ENCODE measurements around the gene RAI1.

RAI1 gene

DNA sequence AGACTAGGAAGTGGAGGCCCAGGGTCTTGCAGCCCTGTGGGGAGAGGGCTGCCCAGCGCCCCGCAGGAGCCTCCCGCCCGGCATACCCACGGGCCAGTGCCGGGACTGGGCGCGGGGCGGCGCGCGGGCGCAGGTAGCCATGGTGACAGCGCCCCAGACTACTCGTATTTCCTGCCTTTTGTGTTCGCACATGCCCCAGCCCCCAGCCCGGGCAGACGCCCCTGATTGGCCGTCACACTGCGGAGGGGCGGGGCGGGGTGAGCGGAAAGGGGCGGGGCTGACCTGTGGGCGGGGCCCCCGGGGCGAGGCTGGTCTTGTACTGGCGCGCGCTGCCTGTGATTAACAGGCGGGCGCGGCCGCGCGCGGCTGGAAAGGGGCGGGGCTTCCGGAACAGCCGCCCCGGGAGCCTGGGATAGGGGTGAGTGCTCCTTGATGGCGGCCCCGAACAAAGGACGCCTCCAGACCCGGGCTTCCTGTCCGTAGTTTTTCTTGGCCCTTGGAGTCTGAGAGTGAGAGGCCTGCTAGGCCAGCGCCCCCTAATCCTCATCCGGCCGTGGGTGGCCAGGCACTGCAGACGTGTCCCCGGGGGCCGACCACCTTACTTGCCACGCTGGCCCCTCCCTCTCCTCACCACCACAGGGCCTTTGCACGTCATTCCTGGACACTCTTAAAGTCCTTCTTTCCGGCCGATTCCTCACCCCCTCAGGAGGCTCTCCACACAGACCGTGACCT, 71.0 kb downstream of the RAI1 start:
- peak; percentile 95 to 96 for ATAC-seq

DNA sequence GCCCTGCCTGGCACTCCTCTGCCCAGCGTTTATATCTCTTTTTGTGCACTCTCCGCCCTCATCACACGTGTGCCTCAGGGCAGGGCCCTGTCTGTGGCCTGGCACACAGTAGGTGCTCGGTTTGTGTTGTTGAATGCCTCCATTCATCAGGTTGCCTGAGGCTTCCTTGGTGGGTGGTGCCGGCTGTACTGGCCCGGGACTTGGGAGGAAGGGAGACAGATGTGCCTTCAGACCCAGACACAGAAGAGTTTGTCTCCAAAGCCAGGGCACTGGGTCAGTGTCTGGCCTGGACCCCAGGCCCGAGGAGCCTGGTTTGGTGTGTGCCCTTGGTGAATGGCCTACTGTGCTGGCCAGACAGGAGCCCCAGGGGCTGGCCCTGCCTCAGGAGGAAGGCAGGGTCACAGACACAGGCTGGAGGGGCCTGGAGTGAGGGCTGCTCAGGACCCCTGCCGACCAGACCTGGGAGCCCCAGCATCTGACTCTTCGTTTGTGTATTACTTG, 71.6 kb downstream of the RAI1 start:
- ATAC-seq = no peak

- ATAC-seq = no peak
Observed at GRCh38 chr17:17754719-17755686, 73.7 kb downstream of the RAI1 start.

GRCh38 chr17:17755715-17756114, 74.5 kb downstream of the RAI1 start:
- no peak for ATAC-seq

DNA sequence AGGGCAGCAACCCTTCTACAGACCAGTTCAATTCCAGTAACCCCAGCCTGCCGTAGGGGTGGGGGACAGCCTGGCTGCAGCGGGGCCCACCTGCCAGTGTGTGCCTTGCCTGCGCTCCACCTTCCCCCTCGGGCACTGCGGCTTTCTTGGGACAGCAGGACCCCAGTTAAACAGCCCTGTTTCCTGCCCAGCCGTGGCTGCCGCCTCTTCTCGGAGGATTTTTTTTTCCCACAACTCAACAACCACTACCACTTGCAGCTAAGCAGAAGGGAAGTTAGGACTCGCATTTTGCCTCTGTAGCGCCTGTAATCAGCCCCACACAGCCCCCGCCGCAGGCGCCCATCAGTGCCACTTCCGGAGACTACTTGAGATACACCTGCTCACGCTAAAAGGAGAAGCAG, 76.1 kb downstream of the RAI1 start:
- peak; percentile 33 to 61 for ATAC-seq

DNA sequence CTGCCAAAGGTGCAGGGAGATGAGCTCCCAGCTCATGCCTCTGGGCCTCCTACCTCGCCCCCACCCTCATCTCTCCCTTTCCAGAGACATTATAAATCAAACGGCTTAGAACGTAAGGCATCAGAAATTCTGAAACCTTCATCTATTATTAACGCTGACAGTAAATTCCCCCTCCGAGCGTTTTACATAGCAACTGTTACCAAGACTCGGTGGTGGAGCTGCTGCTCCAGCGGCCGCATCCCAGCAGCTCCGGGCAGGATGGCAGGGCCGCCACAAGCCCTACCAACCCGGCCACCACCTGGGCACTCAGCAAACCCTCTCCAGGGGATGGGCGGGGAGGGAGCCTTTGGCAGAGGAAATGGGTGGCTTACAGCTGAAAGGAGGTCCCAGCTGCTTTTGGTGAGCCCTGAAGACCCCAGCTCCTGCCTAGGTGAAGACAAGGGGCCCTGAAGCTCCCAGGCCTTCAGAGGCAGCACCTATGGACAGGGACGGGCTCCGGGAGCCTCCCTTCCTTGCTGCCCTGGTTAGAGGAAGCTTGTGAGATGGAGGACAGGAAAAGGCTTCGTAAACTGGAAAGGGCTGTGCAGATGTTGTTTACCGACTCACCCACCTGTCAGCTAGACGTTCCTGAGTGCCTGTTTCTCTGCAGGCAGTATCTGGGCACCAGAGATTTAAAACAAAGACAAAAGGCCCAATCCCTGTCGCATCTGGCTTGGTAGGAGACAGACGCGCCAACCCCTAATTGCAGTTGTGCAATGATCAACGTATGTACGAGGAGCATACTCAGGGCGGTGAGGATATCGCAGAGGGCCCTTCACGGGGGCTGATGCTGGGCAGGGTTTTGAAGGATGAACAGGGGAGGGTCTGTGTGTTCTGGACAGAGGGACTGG, 76.9 kb downstream of the RAI1 start:
- no peak for ATAC-seq

DNA sequence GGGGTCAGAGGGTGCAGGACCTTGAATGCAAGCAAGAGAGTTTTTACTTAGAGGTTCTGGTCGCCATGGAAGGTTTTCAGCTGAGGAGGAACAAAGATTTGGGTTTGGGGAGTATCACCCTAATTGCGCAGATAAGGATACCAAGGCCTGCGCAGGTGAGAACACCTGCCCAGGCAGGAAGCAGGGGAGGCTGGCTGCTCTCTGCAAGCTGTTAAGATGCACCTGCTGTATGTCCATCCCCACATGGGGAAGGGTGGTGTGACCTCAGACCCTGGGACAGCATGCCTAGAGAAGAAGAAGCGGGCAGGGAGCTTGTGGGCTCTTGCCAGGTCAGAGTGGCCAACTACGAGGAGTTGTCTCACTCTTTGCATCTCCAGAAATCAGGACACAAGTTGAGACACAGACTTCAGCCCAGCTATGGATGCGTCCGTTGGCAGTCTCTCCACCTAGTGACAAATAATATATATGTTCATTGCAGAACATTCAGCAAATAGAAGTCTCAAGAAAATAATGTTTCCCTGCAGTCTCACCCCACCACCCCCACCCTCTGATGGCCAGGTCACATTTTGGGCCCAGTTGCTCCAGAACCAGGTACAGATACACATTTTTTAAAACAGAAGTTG, 77.8 kb downstream of the RAI1 start:
- ATAC-seq = no peak

DNA sequence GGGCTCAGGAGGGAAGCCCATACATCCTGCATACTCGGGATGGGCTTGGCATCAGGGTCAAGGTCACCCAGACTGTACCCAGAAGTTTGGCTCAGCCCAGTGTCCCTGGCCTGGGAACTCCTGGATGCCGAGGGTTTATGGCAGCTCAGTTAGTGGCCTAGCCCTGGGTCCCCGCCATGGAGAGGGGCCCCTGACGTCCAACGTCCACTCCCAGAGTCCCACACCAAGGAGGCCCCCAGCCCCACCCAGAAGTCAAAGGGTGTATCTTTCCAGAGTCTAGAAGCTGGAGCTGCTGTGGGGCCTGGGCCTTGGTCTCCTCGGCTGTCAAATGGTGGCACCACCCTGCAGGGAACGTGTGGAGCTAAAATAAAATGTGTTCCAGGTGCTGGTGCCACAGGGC, 79.1 kb downstream of the RAI1 start:
- no peak for ATAC-seq

DNA sequence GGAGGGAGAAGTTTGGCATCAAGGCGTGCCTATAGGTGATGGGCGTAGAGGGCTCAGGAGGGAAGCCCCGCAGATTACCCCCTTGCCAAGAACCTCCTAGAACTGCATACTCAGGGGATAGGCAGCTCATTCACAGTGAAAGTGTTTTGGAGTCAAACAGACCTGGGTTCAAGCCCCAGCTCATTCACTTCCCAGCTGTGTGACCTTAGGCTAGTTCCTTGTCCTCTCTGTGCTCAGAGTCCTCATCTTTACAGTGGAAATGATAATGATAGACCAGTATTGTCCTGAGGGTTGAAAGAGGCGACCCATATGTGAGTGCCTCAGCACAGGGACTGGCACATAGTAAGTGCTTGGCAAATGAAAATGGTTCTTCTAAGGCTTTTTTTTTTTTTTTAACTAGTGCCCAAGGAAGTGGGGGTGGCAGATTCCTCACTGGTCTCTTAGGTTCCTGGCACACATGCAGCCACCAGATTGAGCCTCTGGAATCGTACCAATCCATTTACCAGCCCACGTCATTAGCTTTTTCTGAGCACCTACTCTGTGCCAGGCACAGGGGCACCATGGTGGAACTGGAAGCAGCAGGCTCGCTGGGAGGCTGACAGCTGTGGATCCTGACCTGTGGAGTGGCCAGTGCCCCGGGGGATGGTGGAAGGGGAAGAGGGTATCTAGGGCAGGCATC, 79.8 kb downstream of the RAI1 start:
- ATAC-seq = no peak

- ATAC-seq = no peak
Observed at GRCh38 chr17:17761894-17762743, 80.9 kb downstream of the RAI1 start.

DNA sequence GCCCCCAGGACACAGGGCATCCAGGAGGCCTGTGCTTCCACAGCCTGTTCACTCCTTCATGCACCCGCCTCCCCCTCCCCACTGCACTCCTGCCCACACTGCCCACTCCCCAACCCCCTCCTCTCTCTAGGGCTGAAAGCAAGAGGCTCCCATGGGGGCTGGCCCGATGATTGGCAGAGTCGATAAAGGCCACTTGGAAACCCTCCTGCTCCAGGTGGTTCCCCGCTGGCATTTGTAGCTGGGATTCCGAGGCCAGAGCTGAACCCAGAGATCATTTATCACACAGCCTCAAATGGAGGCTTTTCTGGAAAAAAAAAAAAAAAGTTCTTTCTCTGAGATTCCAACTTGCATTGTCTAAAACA, 81.5 kb downstream of the RAI1 start:
- no peak for ATAC-seq

- ATAC-seq = no peak
Observed at GRCh38 chr17:17763136-17763535, 81.9 kb downstream of the RAI1 start.

DNA sequence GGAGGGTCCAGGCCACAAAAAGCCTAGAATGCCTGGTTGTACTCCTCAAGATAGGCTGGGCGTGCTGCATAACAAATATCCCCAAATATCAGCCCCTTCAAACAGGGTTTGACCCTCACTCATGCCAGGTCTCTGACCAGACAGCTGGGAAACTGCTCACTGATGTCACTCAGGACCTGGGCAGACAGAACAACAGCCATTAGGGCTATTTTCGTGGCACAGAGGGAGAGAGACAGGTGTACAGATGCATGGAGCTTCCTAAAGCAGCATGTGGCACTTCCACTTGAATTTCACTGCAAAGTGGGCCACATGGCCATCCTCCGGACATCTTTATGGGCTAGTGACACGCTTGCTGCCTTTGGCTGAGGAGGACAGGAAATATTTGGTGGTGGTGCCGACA, 82.5 kb downstream of the RAI1 start:
- no peak for ATAC-seq

GRCh38 chr17:17765359-17766076, 84.3 kb downstream of the RAI1 start:
- peak in 1 of 2 donors; percentile 17 for ATAC-seq

- ATAC-seq = peak in 1 of 2 donors; percentile 62
Observed at GRCh38 chr17:17766077-17766743, 85.0 kb downstream of the RAI1 start.

- no peak for ATAC-seq
Observed at GRCh38 chr17:17766744-17767120, 85.5 kb downstream of the RAI1 start.

DNA sequence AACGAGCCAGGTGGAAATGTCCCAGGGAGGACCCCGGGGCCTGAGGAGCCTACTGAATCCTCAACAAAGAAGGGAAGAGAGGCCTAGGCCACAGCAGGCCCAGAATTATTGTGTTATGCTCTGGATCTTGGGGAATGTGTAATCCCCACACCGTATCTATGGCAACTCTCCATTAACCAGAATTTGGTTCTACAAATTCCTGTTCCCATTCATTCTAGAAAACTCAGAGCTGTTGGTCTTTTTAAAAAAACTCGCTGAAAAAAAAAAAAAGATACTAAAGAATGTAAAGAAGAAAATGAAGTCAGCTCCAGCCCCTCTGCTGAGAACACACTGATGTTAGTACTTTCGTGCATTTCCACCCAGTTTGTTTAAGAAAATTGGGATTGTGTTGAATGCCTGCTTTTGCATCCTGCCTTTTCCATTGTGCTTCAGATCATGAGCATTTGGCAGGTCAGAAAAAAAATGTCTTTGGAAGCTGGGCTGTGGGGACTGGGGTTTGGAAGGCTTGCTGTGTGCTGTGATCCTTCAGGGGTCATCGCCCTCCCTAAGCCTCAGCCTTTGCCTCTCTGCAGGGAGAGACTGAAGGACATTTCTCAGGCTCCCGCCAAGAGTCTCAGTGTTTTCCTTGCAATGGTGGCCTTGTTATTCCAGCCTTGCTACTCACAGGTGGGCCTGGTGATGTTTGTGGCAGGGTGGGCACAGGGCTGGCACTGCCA, 86.1 kb downstream of the RAI1 start:
- no peak for ATAC-seq

DNA sequence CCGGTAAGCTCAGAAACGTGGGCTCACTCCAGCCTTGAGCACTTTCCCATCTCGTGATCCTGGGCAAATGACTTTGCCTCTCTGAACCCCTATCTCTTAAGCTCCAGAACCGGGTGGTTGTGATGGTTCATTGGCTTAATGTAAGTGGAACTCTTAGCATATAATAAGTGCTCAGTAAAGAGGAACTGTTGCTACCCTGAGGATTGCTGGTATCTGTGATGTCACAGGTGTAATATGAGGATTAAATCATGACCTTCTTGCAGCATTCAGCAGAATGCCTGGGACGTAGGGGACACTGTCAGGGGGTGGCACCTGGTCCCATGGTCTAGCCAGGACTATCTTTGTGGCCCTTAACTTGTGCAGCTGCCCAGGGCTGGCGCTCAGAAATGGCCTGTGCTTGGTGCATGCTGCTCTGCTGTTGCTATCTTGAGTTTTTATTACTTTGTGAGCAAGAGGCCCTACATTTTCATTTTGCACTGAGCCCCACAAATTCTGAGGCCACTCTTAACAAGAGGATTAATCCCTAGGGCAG, 86.7 kb downstream of the RAI1 start:
- ATAC-seq = no peak

Measured in activated CD4-positive, CD25-positive, alpha-beta regulatory T cell treated with anti-CD3 and anti-CD28 coated beads, Interleukin-2, amount 50 U/mL, for 24 hours (primary cell).